Measurements from ENCODE around the gene VWA8. TPM values are rescaled to one million over a fixed set of nuclear protein-coding genes. Genes with fewer than 3 reads are reported as not detected.

Gene VWA8
- total and polyA plus RNA-seq, 2 of the 13 experiments (the other 11 are each of a cell fraction or from before 2014, with no cell fraction given) = 9.1 to 17.3 TPM

DNA sequence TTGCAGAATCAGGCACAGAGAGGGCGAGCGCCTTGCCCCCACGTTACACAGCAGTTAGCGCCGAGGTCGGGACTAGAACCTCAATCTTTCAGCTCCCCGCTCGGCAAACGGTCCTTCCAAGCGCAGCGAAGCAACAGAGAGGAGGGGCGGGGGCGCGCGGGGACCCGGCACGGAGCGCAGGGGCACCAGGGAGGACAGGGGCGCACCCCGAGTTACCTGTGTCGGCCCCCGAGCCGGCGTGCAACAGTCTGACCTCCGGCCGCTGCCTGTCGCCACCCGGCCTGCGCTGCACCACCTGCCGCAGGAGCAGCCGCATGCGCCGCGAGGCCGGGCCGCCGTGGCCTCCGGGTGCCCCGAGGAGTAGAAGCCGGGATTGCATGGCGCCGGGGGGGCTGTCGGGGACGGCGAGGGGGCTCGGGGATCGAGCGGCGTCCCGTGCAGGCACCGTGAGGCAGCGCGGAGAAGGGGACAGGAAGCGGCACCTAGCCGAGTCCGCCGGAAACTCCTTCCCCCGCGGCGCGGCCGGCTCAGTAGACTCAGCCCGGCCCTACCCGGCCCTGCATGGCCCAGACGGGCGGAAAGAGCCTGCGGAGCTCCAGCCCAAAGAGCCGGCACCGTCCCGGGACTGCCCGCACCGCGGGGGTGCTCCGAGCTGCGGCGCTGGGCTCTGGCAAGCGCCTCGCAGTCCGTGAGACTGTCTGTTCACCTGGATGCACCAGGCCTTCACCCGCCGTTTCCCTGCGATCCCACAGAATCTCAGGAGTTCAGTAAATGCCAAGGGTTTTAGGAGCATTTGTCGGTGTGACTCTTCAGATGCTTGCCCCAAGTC is at the start of gene VWA8 (continued):
- TF ChIP-seq, protein P1, sequence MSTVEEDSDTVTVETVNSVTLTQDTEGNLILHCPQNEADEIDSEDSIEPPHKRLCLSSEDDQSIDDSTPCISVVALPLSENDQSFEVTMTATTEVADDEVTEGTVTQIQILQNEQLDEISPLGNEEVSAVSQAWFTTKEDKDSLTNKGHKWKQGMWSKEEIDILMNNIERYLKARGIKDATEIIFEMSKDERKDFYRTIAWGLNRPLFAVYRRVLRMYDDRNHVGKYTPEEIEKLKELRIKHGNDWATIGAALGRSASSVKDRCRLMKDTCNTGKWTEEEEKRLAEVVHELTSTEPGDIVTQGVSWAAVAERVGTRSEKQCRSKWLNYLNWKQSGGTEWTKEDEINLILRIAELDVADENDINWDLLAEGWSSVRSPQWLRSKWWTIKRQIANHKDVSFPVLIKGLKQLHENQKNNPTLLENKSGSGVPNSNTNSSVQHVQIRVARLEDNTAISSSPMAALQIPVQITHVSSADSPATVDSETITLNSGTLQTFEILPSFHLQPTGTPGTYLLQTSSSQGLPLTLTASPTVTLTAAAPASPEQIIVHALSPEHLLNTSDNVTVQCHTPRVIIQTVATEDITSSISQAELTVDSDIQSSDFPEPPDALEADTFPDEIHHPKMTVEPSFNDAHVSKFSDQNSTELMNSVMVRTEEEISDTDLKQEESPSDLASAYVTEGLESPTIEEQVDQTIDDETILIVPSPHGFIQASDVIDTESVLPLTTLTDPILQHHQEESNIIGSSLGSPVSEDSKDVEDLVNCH (CRISPR knock-in tag; IDR thresholded peaks at IDR 0.05) = no peak
- TF ChIP-seq, protein P2, sequence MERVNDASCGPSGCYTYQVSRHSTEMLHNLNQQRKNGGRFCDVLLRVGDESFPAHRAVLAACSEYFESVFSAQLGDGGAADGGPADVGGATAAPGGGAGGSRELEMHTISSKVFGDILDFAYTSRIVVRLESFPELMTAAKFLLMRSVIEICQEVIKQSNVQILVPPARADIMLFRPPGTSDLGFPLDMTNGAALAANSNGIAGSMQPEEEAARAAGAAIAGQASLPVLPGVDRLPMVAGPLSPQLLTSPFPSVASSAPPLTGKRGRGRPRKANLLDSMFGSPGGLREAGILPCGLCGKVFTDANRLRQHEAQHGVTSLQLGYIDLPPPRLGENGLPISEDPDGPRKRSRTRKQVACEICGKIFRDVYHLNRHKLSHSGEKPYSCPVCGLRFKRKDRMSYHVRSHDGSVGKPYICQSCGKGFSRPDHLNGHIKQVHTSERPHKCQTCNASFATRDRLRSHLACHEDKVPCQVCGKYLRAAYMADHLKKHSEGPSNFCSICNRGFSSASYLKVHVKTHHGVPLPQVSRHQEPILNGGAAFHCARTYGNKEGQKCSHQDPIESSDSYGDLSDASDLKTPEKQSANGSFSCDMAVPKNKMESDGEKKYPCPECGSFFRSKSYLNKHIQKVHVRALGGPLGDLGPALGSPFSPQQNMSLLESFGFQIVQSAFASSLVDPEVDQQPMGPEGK (CRISPR knock-in tag; IDR thresholded peaks at IDR 0.05) = peak; percentile 64; the same call in 1 of the 2 replicates
- TF ChIP-seq ZNF781 (CRISPR knock-in tag; IDR thresholded peaks at IDR 0.05; ENCODE audit: borderline replicate concordance, not compliant biosample characterization) (no peak), ZNF567 (CRISPR knock-in tag; IDR thresholded peaks at IDR 0.05; ENCODE audit: borderline replicate concordance) (no peak), ZNF747 (CRISPR knock-in tag; IDR thresholded peaks at IDR 0.05; ENCODE audit: borderline replicate concordance) (peak; percentile 66; the same call in 1 of the 2 replicates), TOE1 (CRISPR knock-in tag; IDR thresholded peaks at IDR 0.05) (peak; percentile 74; the same call in 1 of the 2 replicates), SMARCE1 (IDR thresholded peaks at IDR 0.05; ENCODE audit: borderline replicate concordance) (no peak), ARNT (IDR thresholded peaks at IDR 0.05) (no peak), KDM5B (CRISPR knock-in tag; IDR thresholded peaks at IDR 0.05; ENCODE audit: borderline replicate concordance) (peak; percentile 76; the same call in 1 of the 2 replicates), SOX6 (IDR thresholded peaks at IDR 0.05) (no peak), SOX6 (CRISPR knock-in tag; IDR thresholded peaks at IDR 0.05) (peak; percentile 45; the same call in 1 of the 2 replicates), ZNF3 (CRISPR knock-in tag; IDR thresholded peaks at IDR 0.05) (no peak), ZSCAN9 (CRISPR knock-in tag; IDR thresholded peaks at IDR 0.05; ENCODE audit: borderline replicate concordance) (0 out of 2 replicates have a peak, but pooled peaks have one; percentile 45), NFIB (CRISPR knock-in tag; IDR thresholded peaks at IDR 0.05; ENCODE audit: borderline replicate concordance) (no peak)
- TF ChIP-seq, protein P3, sequence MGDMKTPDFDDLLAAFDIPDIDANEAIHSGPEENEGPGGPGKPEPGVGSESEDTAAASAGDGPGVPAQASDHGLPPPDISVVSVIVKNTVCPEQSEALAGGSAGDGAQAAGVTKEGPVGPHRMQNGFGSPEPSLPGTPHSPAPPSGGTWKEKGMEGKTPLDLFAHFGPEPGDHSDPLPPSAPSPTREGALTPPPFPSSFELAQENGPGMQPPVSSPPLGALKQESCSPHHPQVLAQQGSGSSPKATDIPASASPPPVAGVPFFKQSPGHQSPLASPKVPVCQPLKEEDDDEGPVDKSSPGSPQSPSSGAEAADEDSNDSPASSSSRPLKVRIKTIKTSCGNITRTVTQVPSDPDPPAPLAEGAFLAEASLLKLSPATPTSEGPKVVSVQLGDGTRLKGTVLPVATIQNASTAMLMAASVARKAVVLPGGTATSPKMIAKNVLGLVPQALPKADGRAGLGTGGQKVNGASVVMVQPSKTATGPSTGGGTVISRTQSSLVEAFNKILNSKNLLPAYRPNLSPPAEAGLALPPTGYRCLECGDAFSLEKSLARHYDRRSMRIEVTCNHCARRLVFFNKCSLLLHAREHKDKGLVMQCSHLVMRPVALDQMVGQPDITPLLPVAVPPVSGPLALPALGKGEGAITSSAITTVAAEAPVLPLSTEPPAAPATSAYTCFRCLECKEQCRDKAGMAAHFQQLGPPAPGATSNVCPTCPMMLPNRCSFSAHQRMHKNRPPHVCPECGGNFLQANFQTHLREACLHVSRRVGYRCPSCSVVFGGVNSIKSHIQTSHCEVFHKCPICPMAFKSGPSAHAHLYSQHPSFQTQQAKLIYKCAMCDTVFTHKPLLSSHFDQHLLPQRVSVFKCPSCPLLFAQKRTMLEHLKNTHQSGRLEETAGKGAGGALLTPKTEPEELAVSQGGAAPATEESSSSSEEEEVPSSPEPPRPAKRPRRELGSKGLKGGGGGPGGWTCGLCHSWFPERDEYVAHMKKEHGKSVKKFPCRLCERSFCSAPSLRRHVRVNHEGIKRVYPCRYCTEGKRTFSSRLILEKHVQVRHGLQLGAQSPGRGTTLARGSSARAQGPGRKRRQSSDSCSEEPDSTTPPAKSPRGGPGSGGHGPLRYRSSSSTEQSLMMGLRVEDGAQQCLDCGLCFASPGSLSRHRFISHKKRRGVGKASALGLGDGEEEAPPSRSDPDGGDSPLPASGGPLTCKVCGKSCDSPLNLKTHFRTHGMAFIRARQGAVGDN (CRISPR knock-in tag; IDR thresholded peaks at IDR 0.05) = peak; percentile 93
- TF ChIP-seq, protein P4, sequence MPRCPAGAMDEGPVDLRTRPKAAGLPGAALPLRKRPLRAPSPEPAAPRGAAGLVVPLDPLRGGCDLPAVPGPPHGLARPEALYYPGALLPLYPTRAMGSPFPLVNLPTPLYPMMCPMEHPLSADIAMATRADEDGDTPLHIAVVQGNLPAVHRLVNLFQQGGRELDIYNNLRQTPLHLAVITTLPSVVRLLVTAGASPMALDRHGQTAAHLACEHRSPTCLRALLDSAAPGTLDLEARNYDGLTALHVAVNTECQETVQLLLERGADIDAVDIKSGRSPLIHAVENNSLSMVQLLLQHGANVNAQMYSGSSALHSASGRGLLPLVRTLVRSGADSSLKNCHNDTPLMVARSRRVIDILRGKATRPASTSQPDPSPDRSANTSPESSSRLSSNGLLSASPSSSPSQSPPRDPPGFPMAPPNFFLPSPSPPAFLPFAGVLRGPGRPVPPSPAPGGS (CRISPR knock-in tag; IDR thresholded peaks at IDR 0.05) = peak; percentile 69; the same call in 1 of the 2 replicates
- TF ChIP-seq, protein P5, sequence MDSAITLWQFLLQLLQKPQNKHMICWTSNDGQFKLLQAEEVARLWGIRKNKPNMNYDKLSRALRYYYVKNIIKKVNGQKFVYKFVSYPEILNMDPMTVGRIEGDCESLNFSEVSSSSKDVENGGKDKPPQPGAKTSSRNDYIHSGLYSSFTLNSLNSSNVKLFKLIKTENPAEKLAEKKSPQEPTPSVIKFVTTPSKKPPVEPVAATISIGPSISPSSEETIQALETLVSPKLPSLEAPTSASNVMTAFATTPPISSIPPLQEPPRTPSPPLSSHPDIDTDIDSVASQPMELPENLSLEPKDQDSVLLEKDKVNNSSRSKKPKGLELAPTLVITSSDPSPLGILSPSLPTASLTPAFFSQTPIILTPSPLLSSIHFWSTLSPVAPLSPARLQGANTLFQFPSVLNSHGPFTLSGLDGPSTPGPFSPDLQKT (CRISPR knock-in tag; IDR thresholded peaks at IDR 0.05; ENCODE audit: borderline replicate concordance) = no peak; the same call in 1 of the 2 replicates
